Glutamatergic neuron (in vitro differentiated cells): ENCODE results near the gene RAB27A. TPM values are rescaled to one million over a fixed set of nuclear protein-coding genes. Genes with fewer than 3 reads are reported as not detected.

Source experiments
- DNase-seq: peaks from one replicate; pipeline ENCODE4 v3.0.0; 2022
- H3K27ac Mint-ChIP-seq: one replicate; pipeline ENCODE4 v1.8.0; 2020; ENCODE audit warnings: mild to moderate bottlenecking, mixed read lengths, inconsistent platforms; ENCODE audit not compliant: unreplicated experiment
- H3K27me3 Mint-ChIP-seq: one replicate; pipeline ENCODE4 v1.8.0; 2020; ENCODE audit warnings: mild to moderate bottlenecking, moderate library complexity, mixed read lengths, inconsistent platforms; ENCODE audit not compliant: unreplicated experiment
- H3K36me3 Mint-ChIP-seq: one replicate; pipeline ENCODE4 v1.8.0; 2020; ENCODE audit warnings: mild to moderate bottlenecking, mixed read lengths, inconsistent platforms; ENCODE audit not compliant: unreplicated experiment
- H3K4me1 Mint-ChIP-seq: one replicate; pipeline ENCODE4 v1.8.0; 2020; ENCODE audit warnings: mild to moderate bottlenecking, low read depth, mixed read lengths, inconsistent platforms; ENCODE audit not compliant: unreplicated experiment
- H3K4me3 Mint-ChIP-seq: one replicate; pipeline ENCODE4 v1.8.0; 2020; ENCODE audit warnings: mild to moderate bottlenecking, mixed read lengths, inconsistent platforms; ENCODE audit not compliant: unreplicated experiment
- H3K9me3 Mint-ChIP-seq: one replicate; pipeline ENCODE4 v1.8.0; 2020; ENCODE audit warnings: mild to moderate bottlenecking, moderate library complexity, mixed read lengths, inconsistent platforms; ENCODE audit not compliant: unreplicated experiment
- total RNA-seq: library from RNA; stranded (reverse); fragmentation: NEBNext Ultra II Directional; extraction: Animal tissue kit (Norgen Biotek cat#: 25700); gene quantifications from one replicate; pipeline ENCODE4 v1.2.1, GENCODE V29; 2021; ENCODE audit not compliant: unreplicated experiment
- TF ChIP-seq, protein P1 (sequence below): fragments of 200-600 bp; sonication (generic); IDR thresholded peaks from one replicate; pipeline ENCODE4 v1.5.0; 2021; ENCODE audit not compliant: partially characterized antibody, unreplicated experiment

The RAB27A gene
- total RNA-seq, 1 donor from 2014 or later: 4.9 TPM

DNA sequence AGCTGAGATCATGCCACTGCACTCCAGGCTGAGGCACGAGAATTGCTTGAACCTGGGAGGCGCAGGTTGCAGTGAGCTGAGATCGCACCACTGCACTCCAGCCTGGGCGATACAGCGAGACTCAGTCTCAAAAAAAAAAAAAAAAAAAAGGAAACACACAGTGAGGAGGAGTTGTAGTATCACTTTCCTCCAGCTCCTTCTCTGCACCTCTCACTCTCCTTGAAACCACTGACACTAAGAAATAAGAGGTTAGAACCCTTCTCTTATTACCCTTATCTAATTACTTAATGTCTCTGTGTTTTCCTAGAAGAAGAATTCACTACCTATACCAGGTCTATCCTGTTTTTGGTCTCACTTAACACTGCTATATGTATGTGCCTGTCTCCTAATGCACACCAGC is 31.7 kb downstream of the RAB27A start:
- H3K4me1 Mint-ChIP-seq: peaks cover 4% of the 10 kb centered on the region
- no peaks in the 10 kb centered on the region for H3K36me3 Mint-ChIP-seq
- H3K9me3 Mint-ChIP-seq: no peaks in the 10 kb centered on the region
- TF ChIP-seq, protein P1, sequence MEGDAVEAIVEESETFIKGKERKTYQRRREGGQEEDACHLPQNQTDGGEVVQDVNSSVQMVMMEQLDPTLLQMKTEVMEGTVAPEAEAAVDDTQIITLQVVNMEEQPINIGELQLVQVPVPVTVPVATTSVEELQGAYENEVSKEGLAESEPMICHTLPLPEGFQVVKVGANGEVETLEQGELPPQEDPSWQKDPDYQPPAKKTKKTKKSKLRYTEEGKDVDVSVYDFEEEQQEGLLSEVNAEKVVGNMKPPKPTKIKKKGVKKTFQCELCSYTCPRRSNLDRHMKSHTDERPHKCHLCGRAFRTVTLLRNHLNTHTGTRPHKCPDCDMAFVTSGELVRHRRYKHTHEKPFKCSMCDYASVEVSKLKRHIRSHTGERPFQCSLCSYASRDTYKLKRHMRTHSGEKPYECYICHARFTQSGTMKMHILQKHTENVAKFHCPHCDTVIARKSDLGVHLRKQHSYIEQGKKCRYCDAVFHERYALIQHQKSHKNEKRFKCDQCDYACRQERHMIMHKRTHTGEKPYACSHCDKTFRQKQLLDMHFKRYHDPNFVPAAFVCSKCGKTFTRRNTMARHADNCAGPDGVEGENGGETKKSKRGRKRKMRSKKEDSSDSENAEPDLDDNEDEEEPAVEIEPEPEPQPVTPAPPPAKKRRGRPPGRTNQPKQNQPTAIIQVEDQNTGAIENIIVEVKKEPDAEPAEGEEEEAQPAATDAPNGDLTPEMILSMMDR: no peak
- no peak overlapping the region for H3K27ac Mint-ChIP-seq
- no peak overlapping the region for H3K4me3 Mint-ChIP-seq
- no peaks in the 10 kb centered on the region for H3K27me3 Mint-ChIP-seq
- DNase-seq: no peak

GRCh38 chr15:55257012-55257670 is 32.5 kb downstream of the RAB27A start:
- DNase-seq: no peak
- Mint-ChIP-seq H3K36me3 (no peaks in the 10 kb centered on the region), H3K9me3 (no peaks in the 10 kb centered on the region), H3K27ac (no peak overlapping the region), H3K4me1 (peaks cover 4% of the 10 kb centered on the region), H3K4me3 (no peak overlapping the region), H3K27me3 (no peaks in the 10 kb centered on the region)
- TF ChIP-seq, protein P1: no peak

DNA sequence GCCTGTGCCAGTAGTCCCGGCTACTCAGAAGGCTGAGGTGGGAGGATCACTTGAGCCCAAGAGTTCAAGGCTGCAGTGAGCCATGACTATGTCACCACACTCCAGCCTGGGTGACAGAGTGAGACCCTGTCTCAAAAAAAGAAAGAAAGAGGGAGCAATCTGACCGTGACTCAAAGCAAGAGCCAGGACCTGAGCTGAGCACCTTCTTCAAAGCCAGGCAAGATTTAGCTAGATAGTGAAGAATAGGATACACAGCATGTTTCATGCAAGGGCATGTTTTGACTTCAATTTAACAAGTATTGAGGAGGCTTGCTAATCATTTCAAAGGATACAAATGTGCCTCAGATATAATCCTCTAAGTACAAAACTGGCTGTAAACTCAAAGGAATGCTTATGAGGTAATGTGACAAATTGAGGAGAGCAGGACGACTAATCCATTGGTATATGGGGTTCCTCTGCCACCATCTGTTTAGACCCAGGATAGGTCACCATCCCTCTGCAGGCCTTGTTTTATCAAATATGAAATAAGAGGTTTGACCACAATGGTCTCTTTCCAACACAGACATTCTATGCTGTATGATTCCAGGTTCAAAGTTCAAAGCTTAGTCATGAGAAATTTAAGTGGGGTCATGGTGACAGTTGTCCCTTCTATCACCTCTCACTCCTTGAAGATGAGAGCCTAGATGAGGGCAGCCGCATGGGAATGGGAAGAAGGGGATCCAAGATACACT is 33.2 kb downstream of the RAB27A start:
- H3K4me3 Mint-ChIP-seq: no peak overlapping the region
- H3K9me3 Mint-ChIP-seq: no peaks in the 10 kb centered on the region

DNA sequence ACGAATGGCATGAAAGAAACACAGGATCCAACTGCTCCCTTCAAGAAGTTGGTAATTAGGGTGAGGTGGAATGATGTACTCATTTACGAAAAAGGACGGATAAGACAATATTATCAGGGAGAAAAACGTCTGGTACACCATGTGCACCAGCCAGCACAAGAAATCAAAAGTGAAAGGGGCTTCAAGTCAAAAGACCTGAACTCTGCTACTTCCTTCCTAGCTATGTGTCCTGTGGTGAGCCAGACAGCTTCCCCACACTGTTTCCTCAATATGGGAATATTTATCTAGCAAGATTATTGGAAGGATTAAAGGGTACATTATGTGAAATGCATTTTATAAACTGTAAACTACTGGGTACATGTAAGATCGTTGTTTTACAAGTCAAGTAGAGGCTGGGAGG is 33.9 kb downstream of the RAB27A start:
- no peak overlapping the region for H3K4me3 Mint-ChIP-seq
- H3K4me1 Mint-ChIP-seq: peaks cover 4% of the 10 kb centered on the region
- TF ChIP-seq, protein P1: no peak
- no peak overlapping the region for H3K27ac Mint-ChIP-seq
- H3K9me3 Mint-ChIP-seq: no peaks in the 10 kb centered on the region
- DNase-seq: no peak
- no peaks in the 10 kb centered on the region for H3K27me3 Mint-ChIP-seq
- no peaks in the 10 kb centered on the region for H3K36me3 Mint-ChIP-seq

More for the DNA sequence above, 33.2 kb downstream of the RAB27A start:
- Mint-ChIP-seq H3K36me3 (no peaks in the 10 kb centered on the region), H3K4me1 (peaks cover 4% of the 10 kb centered on the region), H3K27me3 (no peaks in the 10 kb centered on the region), H3K27ac (no peak overlapping the region)
- TF ChIP-seq, protein P1: no peak
- no peak for DNase-seq

- H3K27ac Mint-ChIP-seq: peak overlapping the region; percentile 5
- H3K4me1 Mint-ChIP-seq: peaks cover 4% of the 10 kb centered on the region
- no peak overlapping the region for H3K4me3 Mint-ChIP-seq
- H3K36me3 Mint-ChIP-seq: no peaks in the 10 kb centered on the region
- H3K27me3 Mint-ChIP-seq: no peaks in the 10 kb centered on the region
- no peaks in the 10 kb centered on the region for H3K9me3 Mint-ChIP-seq
- TF ChIP-seq, protein P1: no peak
- DNase-seq: no peak
Observed at GRCh38 chr15:55254916-55255679, 34.5 kb downstream of the RAB27A start.
